A673 (cell line): ENCODE measurements around the gene OLFM1.

Experiments
- CTCF ChIP-seq: fragments of 300-800, 200-600 bp; sonication (generic); conservative IDR thresholded peaks from 2 replicates; pipeline ENCODE4 v1.5.1; 2017; ENCODE audit warnings: low read depth, mild to moderate bottlenecking, antibody characterized with exemption, low read length, moderate library complexity, mixed read lengths
- EZH2 ChIP-seq: fragments of 200-600 bp; sonication (generic); IDR thresholded peaks from 2 replicates; pipeline ENCODE4 v1.6.1; 2017; ENCODE audit warnings: borderline replicate concordance, low read depth, mild to moderate bottlenecking, mixed read lengths, antibody characterized with exemption, low read length; ENCODE audit not compliant: poor library complexity, severe bottlenecking

- TF ChIP-seq CTCF (no peak), EZH2 (no peak)
These were observed 21.5 kb downstream of the OLFM1 start for GRCh38 chr9:135108831-135109510.
